Stimulated activated naive B cell treated with anti-CD40 and anti-IgM and Interleukin-4, amounts not matched to agents 10 μg/mL and 1 μg/mL and 100 μg/mL, for 72 hours (primary cell): Measurements from ENCODE around the gene DCAF10.
"Not testable (repeated sequence)": the region's sequence is repeated elsewhere in the genome, so short reads cannot be mapped to it uniquely, and the experiment has no call there.

Source experiments
- ATAC-seq, 2 donors: fragments of 150-1000 bp; cut with Tn5 transposase; replicated peaks; 2 replicates each; pipeline ENCODE4 v1.10.0; 2021; ENCODE audit warnings: moderate library complexity in 1 of 2
- DNase-seq: peaks from one replicate; pipeline ENCODE4 v3.0.0; 2021
- H3K27ac Mint-ChIP-seq: one replicate; pipeline ENCODE4 v1.8.0; 2022; ENCODE audit warnings: mild to moderate bottlenecking, mixed read lengths
- H3K27me3 Mint-ChIP-seq, 2 donors: one replicate each; pipeline ENCODE4 v1.8.0; 2022; ENCODE audit warnings: mixed read lengths in 2 of 2
- H3K36me3 Mint-ChIP-seq, 2 donors: one replicate each; pipeline ENCODE4 v1.8.0; 2022; ENCODE audit warnings: mixed read lengths in 2 of 2, mild to moderate bottlenecking in 1 of 2
- H3K4me1 Mint-ChIP-seq, 2 donors: one replicate each; pipeline ENCODE4 v1.8.0; 2022; ENCODE audit warnings: mixed read lengths in 2 of 2, mild to moderate bottlenecking in 1 of 2
- H3K4me3 Mint-ChIP-seq, 2 donors: one replicate each; pipeline ENCODE4 v1.8.0; 2022; ENCODE audit warnings: mild to moderate bottlenecking in 2 of 2, mixed read lengths in 2 of 2, moderate library complexity in 1 of 2
- H3K9me3 Mint-ChIP-seq, 2 donors: one replicate each; pipeline ENCODE4 v1.8.0; 2022; ENCODE audit warnings: mixed read lengths in 2 of 2, mild to moderate bottlenecking in 1 of 2

The DCAF10 gene

GRCh38 chr9:37811906-37812476 is 11.4 kb downstream of the DCAF10 start:
- DNase-seq (no peak), ATAC-seq (no peak)
- peaks cover 11 to 22% of the 10 kb centered on the region in 2 donors for H3K36me3 Mint-ChIP-seq
- no peaks in the 10 kb centered on the region for H3K9me3 Mint-ChIP-seq
- no peaks in the 10 kb centered on the region for H3K4me1 Mint-ChIP-seq
- no peak overlapping the region for H3K27ac Mint-ChIP-seq
- no peak overlapping the region for H3K4me3 Mint-ChIP-seq
- no peaks in the 10 kb centered on the region for H3K27me3 Mint-ChIP-seq

GRCh38 chr9:37812773-37813379 is 12.3 kb downstream of the DCAF10 start:
- peaks cover 11 to 22% of the 10 kb centered on the region in 2 donors for H3K36me3 Mint-ChIP-seq
- no peaks in the 10 kb centered on the region for H3K4me1 Mint-ChIP-seq
- ATAC-seq (no peak), DNase-seq (no peak)
- H3K27ac Mint-ChIP-seq, result no peak overlapping the region
- no peaks in the 10 kb centered on the region for H3K27me3 Mint-ChIP-seq
- no peaks in the 10 kb centered on the region for H3K9me3 Mint-ChIP-seq
- H3K4me3 Mint-ChIP-seq, result no peak overlapping the region

GRCh38 chr9:37818849-37819248 is 18.3 kb downstream of the DCAF10 start:
- H3K27me3 Mint-ChIP-seq, result no peaks in the 10 kb centered on the region
- no peaks in the 10 kb centered on the region for H3K9me3 Mint-ChIP-seq
- peaks cover 22 to 28% of the 10 kb centered on the region in 2 donors for H3K36me3 Mint-ChIP-seq
- DNase-seq, result no peak
- no peak for ATAC-seq
- H3K4me3 Mint-ChIP-seq, result no peak overlapping the region
- H3K27ac Mint-ChIP-seq, result no peak overlapping the region
- H3K4me1 Mint-ChIP-seq, result no peaks in the 10 kb centered on the region

GRCh38 chr9:37820142-37820541 is 19.5 kb downstream of the DCAF10 start:
- Mint-ChIP-seq H3K27me3 (no peaks in the 10 kb centered on the region), H3K36me3 (peaks cover 29 to 39% of the 10 kb centered on the region in 2 donors)
- ATAC-seq, result no peak

GRCh38 chr9:37825174-37825573 is 24.6 kb downstream of the DCAF10 start:
- not testable (repeated sequence) for H3K4me3 Mint-ChIP-seq, ATAC-seq, H3K9me3 Mint-ChIP-seq, H3K27ac Mint-ChIP-seq, DNase-seq, H3K27me3 Mint-ChIP-seq, H3K4me1 Mint-ChIP-seq
- H3K36me3 Mint-ChIP-seq, result peaks cover 52 to 71% of the 10 kb centered on the region in 2 donors

More at GRCh38 chr9:37820142-37820541, 19.5 kb downstream of the DCAF10 start:
- DNase-seq, result no peak
- Mint-ChIP-seq H3K4me3 (no peak overlapping the region), H3K9me3 (no peaks in the 10 kb centered on the region), H3K27ac (no peak overlapping the region), H3K4me1 (no peaks in the 10 kb centered on the region)

GRCh38 chr9:37827483-37828165 is 27.0 kb downstream of the DCAF10 start:
- H3K36me3 Mint-ChIP-seq, result peaks cover 40 to 55% of the 10 kb centered on the region in 2 donors
- H3K27ac Mint-ChIP-seq, result peak overlapping the region; percentile 20
- peaks cover 0 to 2% of the 10 kb centered on the region in 2 donors for H3K4me1 Mint-ChIP-seq
- DNase-seq, result no peak
- no peaks in the 10 kb centered on the region for H3K27me3 Mint-ChIP-seq
- ATAC-seq, result no peak
- H3K9me3 Mint-ChIP-seq, result no peaks in the 10 kb centered on the region
- no peak overlapping the region for H3K4me3 Mint-ChIP-seq

- H3K36me3 Mint-ChIP-seq, result peaks cover 9 to 16% of the 10 kb centered on the region in 2 donors
- H3K4me3 Mint-ChIP-seq, result no peak overlapping the region
- no peaks in the 10 kb centered on the region for H3K27me3 Mint-ChIP-seq
- ATAC-seq (no peak), DNase-seq (no peak)
- no peaks in the 10 kb centered on the region for H3K9me3 Mint-ChIP-seq
- H3K4me1 Mint-ChIP-seq, result peaks cover 4 to 5% of the 10 kb centered on the region in 2 donors
- no peak overlapping the region for H3K27ac Mint-ChIP-seq
These were observed 35.2 kb downstream of the DCAF10 start for GRCh38 chr9:37835821-37836220.

- H3K27me3 Mint-ChIP-seq, result no peaks in the 10 kb centered on the region
- H3K9me3 Mint-ChIP-seq, result no peaks in the 10 kb centered on the region
- DNase-seq, result no peak
- no peak overlapping the region for H3K27ac Mint-ChIP-seq
- H3K4me3 Mint-ChIP-seq, result no peak overlapping the region
- H3K4me1 Mint-ChIP-seq, result peaks cover 4 to 5% of the 10 kb centered on the region in 2 donors
- peaks cover 6 to 18% of the 10 kb centered on the region in 2 donors for H3K36me3 Mint-ChIP-seq
- peak in 1 of 2 donors; percentile 23 for ATAC-seq
These were observed 35.8 kb downstream of the DCAF10 start for GRCh38 chr9:37836386-37836785.

- DNase-seq, result no peak
- no peak overlapping the region for H3K4me3 Mint-ChIP-seq
- ATAC-seq, result no peak
- H3K9me3 Mint-ChIP-seq, result no peaks in the 10 kb centered on the region
- H3K27me3 Mint-ChIP-seq, result no peaks in the 10 kb centered on the region
- H3K36me3 Mint-ChIP-seq, result peaks cover 7 to 28% of the 10 kb centered on the region in 2 donors
- H3K4me1 Mint-ChIP-seq, result peaks cover 4 to 5% of the 10 kb centered on the region in 2 donors
- no peak overlapping the region for H3K27ac Mint-ChIP-seq
These were observed 39.2 kb downstream of the DCAF10 start for GRCh38 chr9:37839496-37840461.

GRCh38 chr9:37840560-37841194 is 40.1 kb downstream of the DCAF10 start:
- Mint-ChIP-seq H3K4me3 (no peak overlapping the region), H3K27me3 (no peaks in the 10 kb centered on the region), H3K9me3 (no peaks in the 10 kb centered on the region), H3K27ac (no peak overlapping the region), H3K4me1 (peaks cover 5 to 6% of the 10 kb centered on the region in 2 donors), H3K36me3 (peaks cover 7 to 32% of the 10 kb centered on the region in 2 donors)
- ATAC-seq, result no peak
- DNase-seq, result no peak

GRCh38 chr9:37852222-37852621 is 51.6 kb downstream of the DCAF10 start:
- H3K27ac Mint-ChIP-seq, result no peak overlapping the region
- no peaks in the 10 kb centered on the region for H3K27me3 Mint-ChIP-seq
- H3K9me3 Mint-ChIP-seq, result no peaks in the 10 kb centered on the region
- no peak for DNase-seq
- peaks cover 10 to 24% of the 10 kb centered on the region in 2 donors for H3K36me3 Mint-ChIP-seq
- H3K4me1 Mint-ChIP-seq, result no peaks in the 10 kb centered on the region
- no peak for ATAC-seq
- H3K4me3 Mint-ChIP-seq, result no peak overlapping the region

GRCh38 chr9:37856551-37856950 is 56.0 kb downstream of the DCAF10 start:
- H3K27me3 Mint-ChIP-seq, result no peaks in the 10 kb centered on the region
- H3K4me1 Mint-ChIP-seq, result no peaks in the 10 kb centered on the region

GRCh38 chr9:37859043-37859442 is 58.4 kb downstream of the DCAF10 start:
- Mint-ChIP-seq H3K9me3 (no peaks in the 10 kb centered on the region), H3K27ac (no peak overlapping the region), H3K36me3 (peaks cover 17 to 32% of the 10 kb centered on the region in 2 donors), H3K27me3 (no peaks in the 10 kb centered on the region), H3K4me1 (no peaks in the 10 kb centered on the region), H3K4me3 (no peak overlapping the region)
- no peak for ATAC-seq
- no peak for DNase-seq

More at GRCh38 chr9:37856551-37856950, 56.0 kb downstream of the DCAF10 start:
- H3K4me3 Mint-ChIP-seq, result no peak overlapping the region
- no peak overlapping the region for H3K27ac Mint-ChIP-seq
- H3K9me3 Mint-ChIP-seq, result no peaks in the 10 kb centered on the region
- DNase-seq (no peak), ATAC-seq (no peak)
- peaks cover 15 to 35% of the 10 kb centered on the region in 2 donors for H3K36me3 Mint-ChIP-seq

- ATAC-seq (no peak), DNase-seq (no peak)
- no peak overlapping the region for H3K4me3 Mint-ChIP-seq
- H3K27me3 Mint-ChIP-seq, result no peaks in the 10 kb centered on the region
- peaks cover 8 to 27% of the 10 kb centered on the region in 2 donors for H3K36me3 Mint-ChIP-seq
- H3K9me3 Mint-ChIP-seq, result no peaks in the 10 kb centered on the region
- H3K4me1 Mint-ChIP-seq, result no peaks in the 10 kb centered on the region
- no peak overlapping the region for H3K27ac Mint-ChIP-seq
These were observed 61.9 kb downstream of the DCAF10 start for GRCh38 chr9:37862530-37862929.
